ENCODE data around the gene BIRC3.
A peak's percentile ranks its signal among the peaks of the same experiment; 100 is the strongest.

DNA sequence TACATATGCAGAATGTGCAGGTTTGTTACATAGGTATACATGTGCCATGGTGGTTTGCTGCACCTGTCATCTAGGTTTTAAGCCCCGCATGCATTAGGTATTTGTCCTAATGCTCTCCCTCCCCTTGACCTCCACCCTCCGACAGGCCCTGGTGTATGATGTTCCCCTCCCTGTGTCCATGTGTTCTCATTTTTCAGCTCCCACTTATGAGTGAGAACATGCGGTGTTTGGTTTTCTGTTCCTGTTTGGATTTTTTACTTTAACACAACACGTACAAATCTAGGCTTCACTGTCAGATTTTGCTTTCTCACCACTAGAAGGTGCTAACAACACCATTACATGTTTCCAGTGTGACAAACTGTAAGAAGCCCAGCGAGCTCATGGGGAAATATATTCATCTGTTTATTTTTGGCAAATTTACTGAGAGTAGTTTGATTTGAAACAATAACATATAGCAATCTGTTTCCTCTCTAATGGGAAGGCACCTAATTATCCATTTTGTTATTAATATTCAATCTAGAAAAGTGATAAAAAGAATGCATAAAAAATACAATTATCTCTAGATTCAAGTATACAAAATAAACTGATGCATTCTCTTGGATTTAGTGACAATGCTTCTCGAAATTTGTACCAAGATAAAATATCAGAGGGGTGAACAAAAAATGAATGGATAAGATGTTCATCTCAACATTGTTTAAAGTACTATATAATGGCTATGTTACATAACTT is 23.2 kb upstream of the BIRC3 start:
- TF ChIP-seq, protein P1, sequence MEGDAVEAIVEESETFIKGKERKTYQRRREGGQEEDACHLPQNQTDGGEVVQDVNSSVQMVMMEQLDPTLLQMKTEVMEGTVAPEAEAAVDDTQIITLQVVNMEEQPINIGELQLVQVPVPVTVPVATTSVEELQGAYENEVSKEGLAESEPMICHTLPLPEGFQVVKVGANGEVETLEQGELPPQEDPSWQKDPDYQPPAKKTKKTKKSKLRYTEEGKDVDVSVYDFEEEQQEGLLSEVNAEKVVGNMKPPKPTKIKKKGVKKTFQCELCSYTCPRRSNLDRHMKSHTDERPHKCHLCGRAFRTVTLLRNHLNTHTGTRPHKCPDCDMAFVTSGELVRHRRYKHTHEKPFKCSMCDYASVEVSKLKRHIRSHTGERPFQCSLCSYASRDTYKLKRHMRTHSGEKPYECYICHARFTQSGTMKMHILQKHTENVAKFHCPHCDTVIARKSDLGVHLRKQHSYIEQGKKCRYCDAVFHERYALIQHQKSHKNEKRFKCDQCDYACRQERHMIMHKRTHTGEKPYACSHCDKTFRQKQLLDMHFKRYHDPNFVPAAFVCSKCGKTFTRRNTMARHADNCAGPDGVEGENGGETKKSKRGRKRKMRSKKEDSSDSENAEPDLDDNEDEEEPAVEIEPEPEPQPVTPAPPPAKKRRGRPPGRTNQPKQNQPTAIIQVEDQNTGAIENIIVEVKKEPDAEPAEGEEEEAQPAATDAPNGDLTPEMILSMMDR (IDR thresholded peaks at IDR 0.05): peak; percentile 60 to 91 (median 88)
- no peak for TF ChIP-seq POLR2A (IDR thresholded peaks at IDR 0.05)
